IMR-90 (cell line): ENCODE data around the gene ASB7. TPM values are rescaled to one million over a fixed set of nuclear protein-coding genes. Genes with fewer than 3 reads are reported as not detected.
A peak's percentile ranks its signal among the peaks of the same experiment; 100 is the strongest.

ENCODE experiments used
- ATAC-seq: fragments of 200-7000 bp; cut with Tn5 transposase; 2 replicates; pipeline ENCODE4 v1.9.1; 2020; ENCODE audit warnings: low read depth, mild to moderate bottlenecking, moderate library complexity
- BruUV-seq: library from RNA; stranded (reverse); fragments of 400-500 nt; replicated peaks from 2 replicates; lab custom pipeline; 2021; lab: Mats Ljungman, UMichigan
- CTCF ChIA-PET: fragments of 300-600 bp; formaldehyde crosslinking; extraction: SDS; loops from one replicate; lab custom pipeline; 2021; ENCODE audit warnings: antibody characterized with exemption; lab: Yijun Ruan, JAX
- POLR2A ChIA-PET: fragments of 300-600 bp; sonication (Branson Sonifier 250); formaldehyde crosslinking; loops from one replicate; lab custom pipeline; 2022; ENCODE audit warnings: antibody characterized with exemption; ENCODE audit not compliant: unreplicated experiment; lab: Charles Lee
- DNase-seq: peaks from one replicate; pipeline ENCODE4 v3.0.0; 2013
- H2AFZ ChIP-seq: replicated peaks from 2 replicates; pipeline ENCODE3; 2013; ENCODE audit warnings: low read length, mild to moderate bottlenecking; ENCODE audit not compliant: poor library complexity
- H2AK5ac ChIP-seq: 2 replicates; pipeline ENCODE4 v1.6.1; 2013; ENCODE audit warnings: low read depth, low read length, inconsistent platforms
- H2AK9ac ChIP-seq: replicated peaks from 2 replicates; pipeline ENCODE3; 2013; ENCODE audit warnings: mild to moderate bottlenecking, low read depth, low read length, moderate library complexity; ENCODE audit not compliant: poor library complexity
- H2BK120ac ChIP-seq: 2 replicates; pipeline ENCODE4 v1.6.1; 2013; ENCODE audit warnings: low read depth, low read length, inconsistent platforms
- H2BK15ac ChIP-seq: 3 replicates; pipeline ENCODE4 v1.6.1; 2013; ENCODE audit warnings: low read depth, low read length, inconsistent platforms
- H2BK20ac ChIP-seq: 2 replicates; pipeline ENCODE4 v1.6.1; 2013; ENCODE audit warnings: low read depth, mild to moderate bottlenecking, inconsistent platforms, low read length, moderate library complexity
- H2BK5ac ChIP-seq: 2 replicates; pipeline ENCODE4 v1.6.1; 2013; ENCODE audit warnings: mild to moderate bottlenecking, low read depth, low read length, inconsistent platforms; ENCODE audit not compliant: poor library complexity, severe bottlenecking
- H3K14ac ChIP-seq: replicated peaks from 2 replicates; pipeline ENCODE4 v1.6.1; 2013; ENCODE audit warnings: low read depth, low read length, inconsistent platforms
- H3K18ac ChIP-seq: 2 replicates; pipeline ENCODE4 v1.6.1; 2013; ENCODE audit warnings: low read depth, low read length, control low read depth
- H3K23ac ChIP-seq: 2 replicates; pipeline ENCODE4 v1.6.1; 2013; ENCODE audit warnings: low read depth, low read length, inconsistent platforms
- H3K27ac ChIP-seq: 2 replicates; pipeline ENCODE4 v1.5.1; 2013; ENCODE audit warnings: mild to moderate bottlenecking, control low read depth, low read length; ENCODE audit not compliant: insufficient read depth
- H3K27me3 ChIP-seq: 2 replicates; pipeline ENCODE4 v1.6.1; 2013; ENCODE audit warnings: low read length; ENCODE audit not compliant: control insufficient read depth, insufficient read depth
- H3K36me3 ChIP-seq: 2 replicates; pipeline ENCODE4 v1.6.1; 2013; ENCODE audit warnings: low read length, mixed read lengths; ENCODE audit not compliant: control insufficient read depth, insufficient read depth
- H3K4ac ChIP-seq: 2 replicates; pipeline ENCODE4 v1.6.1; 2013; ENCODE audit warnings: low read depth, low read length, inconsistent platforms
- H3K4me1 ChIP-seq: 2 replicates; pipeline ENCODE4 v1.6.1; 2013; ENCODE audit warnings: low read length, mixed read lengths; ENCODE audit not compliant: control insufficient read depth, insufficient read depth
- H3K4me2 ChIP-seq: 2 replicates; pipeline ENCODE4 v1.6.1; 2013; ENCODE audit warnings: low read depth, mild to moderate bottlenecking, control low read depth, low read length, moderate library complexity
- H3K4me3 ChIP-seq: 2 replicates; pipeline ENCODE4 v1.5.1; 2013; ENCODE audit warnings: low read depth, mild to moderate bottlenecking, control low read depth, low read length, moderate library complexity; ENCODE audit not compliant: insufficient read depth
- H3K56ac ChIP-seq: 2 replicates; pipeline ENCODE4 v1.6.1; 2013; ENCODE audit warnings: low read length, inconsistent platforms; ENCODE audit not compliant: insufficient read depth; ENCODE audit errors: extremely low read depth
- H3K79me1 ChIP-seq, 2 experiments: 2 replicates each; pipeline ENCODE4 v1.6.1; 2013; ENCODE audit warnings: low read length in 2 of 2, inconsistent platforms in 1 of 2, low read depth in 1 of 2
- H3K9ac ChIP-seq: 2 replicates; pipeline ENCODE4 v1.6.1; 2013; ENCODE audit warnings: low read depth, low read length, control low read depth
- H3K9me1 ChIP-seq: 2 replicates; pipeline ENCODE4 v1.6.1; 2013; ENCODE audit warnings: low read length, inconsistent platforms; ENCODE audit not compliant: insufficient read depth
- H3K9me3 ChIP-seq: 2 replicates; pipeline ENCODE4 v1.6.1; 2013; ENCODE audit warnings: low read length; ENCODE audit not compliant: control insufficient read depth, insufficient read depth
- H4K20me1 ChIP-seq: 2 replicates; pipeline ENCODE4 v1.6.1; 2013; ENCODE audit warnings: low read length, inconsistent platforms; ENCODE audit not compliant: insufficient read depth
- H4K5ac ChIP-seq: 2 replicates; pipeline ENCODE4 v1.6.1; 2013; ENCODE audit warnings: mild to moderate bottlenecking, low read depth, low read length, control low read depth
- H4K8ac ChIP-seq, 2 experiments: 2 replicates each; pipeline ENCODE4 v1.6.1; 2013; ENCODE audit warnings: low read depth in 2 of 2, low read length in 2 of 2, control low read depth in 1 of 2, inconsistent platforms in 1 of 2
- H4K91ac ChIP-seq: 2 replicates; pipeline ENCODE4 v1.6.1; 2013; ENCODE audit warnings: low read depth, low read length, inconsistent platforms; ENCODE audit not compliant: insufficient read depth
- BHLHE40 ChIP-seq: fragments of 150-350 bp; IDR thresholded peaks from 2 replicates; pipeline ENCODE4 v1.6.1; 2016; ENCODE audit warnings: mild to moderate bottlenecking, low read depth, low read length
- CEBPB ChIP-seq: IDR thresholded peaks from 2 replicates; pipeline ENCODE4 v1.6.1; 2012; ENCODE audit warnings: low read depth, low read length, improper control_type of control experiment
- CHD1 ChIP-seq: IDR thresholded peaks from 2 replicates; pipeline ENCODE4 v1.6.1; 2012; ENCODE audit warnings: low read depth, low read length, improper control_type of control experiment
- CTCF ChIP-seq: conservative IDR thresholded peaks from 2 replicates; pipeline ENCODE4 v1.5.1; 2012; ENCODE audit warnings: mild to moderate bottlenecking, low read depth, low read length, improper control_type of control experiment
- ELK1 ChIP-seq: fragments of 150-350 bp; IDR thresholded peaks from 2 replicates; pipeline ENCODE4 v1.6.1; 2016; ENCODE audit warnings: low read depth, mild to moderate bottlenecking, low read length, moderate library complexity, borderline replicate concordance
- FOS ChIP-seq: fragments of 150-350 bp; IDR thresholded peaks from 2 replicates; pipeline ENCODE4 v1.6.1; 2016; ENCODE audit warnings: low read depth, low read length
- MAFK ChIP-seq: IDR thresholded peaks from 2 replicates; pipeline ENCODE4 v1.6.1; 2012; ENCODE audit warnings: low read depth, low read length, improper control_type of control experiment
- MAZ ChIP-seq: IDR thresholded peaks from 2 replicates; pipeline ENCODE4 v1.6.1; 2012; ENCODE audit warnings: low read depth, mild to moderate bottlenecking, low read length, improper control_type of control experiment, moderate library complexity, borderline replicate concordance
- MXI1 ChIP-seq: IDR thresholded peaks from 2 replicates; pipeline ENCODE4 v1.6.1; 2012; ENCODE audit warnings: low read depth, mild to moderate bottlenecking, low read length, moderate library complexity, borderline replicate concordance
- NFE2L2 ChIP-seq: fragments of 150-350 bp; IDR thresholded peaks from 2 replicates; pipeline ENCODE4 v1.6.1; 2016; ENCODE audit warnings: low read depth, mild to moderate bottlenecking, low read length
- POLR2A ChIP-seq: IDR thresholded peaks from 2 replicates; pipeline ENCODE4 v1.6.1; 2012; ENCODE audit warnings: mild to moderate bottlenecking, low read depth, low read length
- RAD21 ChIP-seq: IDR thresholded peaks from 2 replicates; pipeline ENCODE4 v1.6.1; 2012; ENCODE audit warnings: low read length, improper control_type of control experiment
- RCOR1 ChIP-seq: IDR thresholded peaks from 2 replicates; pipeline ENCODE4 v1.6.1; 2012; ENCODE audit warnings: mild to moderate bottlenecking, low read length, improper control_type of control experiment; ENCODE audit not compliant: insufficient replicate concordance
- RFX5 ChIP-seq: IDR thresholded peaks from 2 replicates; pipeline ENCODE4 v1.8.0; 2012; ENCODE audit warnings: low read depth, mild to moderate bottlenecking, low read length, moderate library complexity
- SMC3 ChIP-seq: fragments of 150-350 bp; IDR thresholded peaks from 2 replicates; pipeline ENCODE4 v1.6.1; 2016; ENCODE audit warnings: low read depth, mild to moderate bottlenecking, antibody characterized with exemption, low read length, moderate library complexity
- WGBS, 2 experiments: methylation state at CpG; one replicate each; pipeline versions ENCODE4 v1.1.5 to v1.1.7; 2013; ENCODE audit warnings: missing lambda C conversion rate in 2 of 2; ENCODE audit not compliant: insufficient read length in 1 of 2; ENCODE audit errors: extremely low coverage in 2 of 2; 5-methylcytosine and 5-hydroxymethylcytosine counted together
- dilution Hi-C: fragments of 300-500 bp; cut with HindIII; formaldehyde crosslinking; loops from one replicate; pipeline ENCODE4 v1.14.3; 2018; ENCODE audit warnings: low sequenced_read_pairs; ENCODE audit not compliant: unreplicated experiment
- in situ Hi-C: fragments of 300-500 bp; cut with MboI; formaldehyde crosslinking; loops from 3 replicates; pipeline ENCODE4 v1.14.3; 2019; ENCODE audit warnings: low sequenced_read_pairs, inconsistent platforms, mixed read lengths
- intact Hi-C: fragments of 100-400 bp; cut with micrococcal nuclease; formaldehyde crosslinking; loops from 2 replicates; pipeline ENCODE4 v1.10.0; 2022
- polyA plus RNA-seq, 3 experiments: library from polyadenylated mRNA; depleted of rRNA; stranded (reverse); fragments of >200 nt; gene quantifications; 2 replicates each; pipeline ENCODE4 v1.2.3, GENCODE V29; 2012; ENCODE audit warnings: low replicate concordance in 1 of 3
- total RNA-seq: library from RNA; depleted of rRNA; stranded (reverse); fragments of >200 nt; gene quantifications from 2 replicates; pipeline ENCODE4 v1.2.3, GENCODE V29; 2012

The ASB7 gene
- total and polyA plus RNA-seq, 2 of the 4 experiments (the other 2 are of a cell fraction), result 7.7 to 16.7 TPM

- peaks cover 4% of the 10 kb centered on the region; the same call in 1 of the 2 replicates for H3K36me3 ChIP-seq
- peak overlapping the region; percentile 74 for H3K4ac ChIP-seq
- peak overlapping the region; percentile 85 for H3K23ac ChIP-seq
- H3K27me3 ChIP-seq, result no peaks in the 10 kb centered on the region
- intact Hi-C loops, result loop anchor here (1.0 to 2.0 kb wide), 2 partner anchors 253 to 674 kb away; no protein-coding TSS in a partner anchor
- peak overlapping the region; percentile 56 to 76; a peak in 3 of 4 replicates for H4K8ac ChIP-seq
- ATAC-seq, result no peak
- peak overlapping the region; percentile 17; the same call in 1 of the 2 replicates for H2BK120ac ChIP-seq
- H3K14ac ChIP-seq, result peak overlapping the region; percentile 89
- H2AK5ac ChIP-seq, result peak overlapping the region; percentile 62
- no peak overlapping the region for H2BK20ac ChIP-seq
- H3K9ac ChIP-seq, result peak overlapping the region; percentile 91
- CTCF ChIA-PET, result interaction anchor here (1.4 kb wide), 1 partner anchor 253 kb away, joined by 3 read pairs; no protein-coding TSS in a partner anchor
- H3K18ac ChIP-seq, result no peak overlapping the region
- H2BK5ac ChIP-seq, result peak overlapping the region; percentile 41
- H4K20me1 ChIP-seq, result peaks cover 8% of the 10 kb centered on the region; the same call in 1 of the 2 replicates
- in situ Hi-C loops, result no loop called here
- dilution Hi-C loops, result no loop called here
- WGBS, 2 experiments, result no CpG with 5 or more reads among the region's 16 CpGs
- H2AK9ac ChIP-seq, result peak overlapping the region; percentile 91
- peaks cover 14 to 48% of the 10 kb centered on the region in 2 experiments for H3K79me1 ChIP-seq
- peak overlapping the region; percentile 87 for H3K4me2 ChIP-seq
- peak overlapping the region; percentile 73; the same call in 1 of the 2 replicates for H3K56ac ChIP-seq
- DNase-seq, result peak; percentile 20
- peak overlapping the region; percentile 96 for H2AFZ ChIP-seq
- no peak overlapping the region; the same call in 1 of the 2 replicates for H4K91ac ChIP-seq
- no peaks in the 10 kb centered on the region for H3K4me1 ChIP-seq
- 0 out of 2 replicates have a peak overlapping the region, but pooled peaks have one; percentile 13 for H4K5ac ChIP-seq
- no peak overlapping the region for H2BK15ac ChIP-seq
- H3K9me1 ChIP-seq, result peaks cover 3% of the 10 kb centered on the region; the same call in 1 of the 2 replicates
- POLR2A ChIA-PET, result no interaction called here
- H3K9me3 ChIP-seq, result no peaks in the 10 kb centered on the region
- peak overlapping the region; percentile 67 for H3K27ac ChIP-seq
- BruUV-seq, result no TSS peak
- H3K4me3 ChIP-seq, result peak overlapping the region; percentile 82
- TF ChIP-seq CTCF (no peak), FOS (no peak), MXI1 (no peak), MAFK (no peak), CHD1 (no peak), ELK1 (no peak), RAD21 (no peak), POLR2A (no peak), RFX5 (no peak), CEBPB (no peak), MAZ (no peak), RCOR1 (no peak), SMC3 (no peak), NFE2L2 (no peak), BHLHE40 (no peak)
These were observed 519 bp downstream of the ASB7 start for GRCh38 chr15:100602823-100603393.
